DOHH2 (cell line): Measurements from ENCODE around the gene TARS3.

Source experiments
- H3F3A ChIP-seq: fragments of 200-600 bp; sonication (generic), shearing (Covaris generic); 2 replicates; pipeline ENCODE4 v1.6.0; 2016; ENCODE audit warnings: antibody characterized with exemption, mild to moderate bottlenecking; ENCODE audit not compliant: control insufficient read depth, insufficient read depth
- H3K27ac ChIP-seq: fragments of 200-600 bp; sonication (generic); 2 replicates; pipeline ENCODE4 v1.5.1; 2014; ENCODE audit warnings: low read depth, mild to moderate bottlenecking, low read length, moderate library complexity
- H3K27me3 ChIP-seq: fragments of 200-600 bp; sonication (generic); 2 replicates; pipeline ENCODE4 v1.6.1; 2014; ENCODE audit warnings: mild to moderate bottlenecking, low read length, mixed read lengths; ENCODE audit not compliant: control insufficient read depth
- H3K36me3 ChIP-seq: fragments of 200-600 bp; sonication (generic); 2 replicates; pipeline ENCODE4 v1.6.1; 2014; ENCODE audit warnings: mild to moderate bottlenecking, low read length, moderate library complexity, mixed read lengths; ENCODE audit not compliant: control insufficient read depth
- H3K4me1 ChIP-seq: fragments of 200-600 bp; sonication (generic); 2 replicates; pipeline ENCODE4 v1.6.1; 2014; ENCODE audit warnings: mild to moderate bottlenecking, low read length, mixed read lengths; ENCODE audit not compliant: control insufficient read depth
- H3K4me2 ChIP-seq: fragments of 200-600 bp; sonication (generic); 2 replicates; pipeline ENCODE4 v1.6.0; 2014; ENCODE audit warnings: mild to moderate bottlenecking, low read length, moderate library complexity
- H3K4me3 ChIP-seq: fragments of 200-600 bp; sonication (generic); 2 replicates; pipeline ENCODE4 v1.5.1; 2014; ENCODE audit warnings: mild to moderate bottlenecking, low read length, mixed read lengths
- H3K79me2 ChIP-seq: fragments of 200-600 bp; sonication (generic); 2 replicates; pipeline ENCODE4 v1.6.1; 2014; ENCODE audit warnings: mild to moderate bottlenecking, low read length, mixed read lengths; ENCODE audit not compliant: control insufficient read depth
- H3K9me2 ChIP-seq: fragments of 200-600 bp; sonication (generic); replicated peaks from 2 replicates; pipeline ENCODE4 v1.6.1; 2014; ENCODE audit warnings: mild to moderate bottlenecking, low read length, mixed read lengths; ENCODE audit not compliant: control insufficient read depth
- H3K9me3 ChIP-seq: fragments of 200-600 bp; sonication (generic); 2 replicates; pipeline ENCODE4 v1.6.1; 2014; ENCODE audit warnings: antibody characterized with exemption, low read length, mixed read lengths; ENCODE audit not compliant: control insufficient read depth, insufficient read depth
- H4K20me1 ChIP-seq: fragments of 200-600 bp; sonication (generic); 2 replicates; pipeline ENCODE4 v1.6.0; 2014; ENCODE audit warnings: low read depth, mild to moderate bottlenecking, antibody characterized with exemption, low read length, moderate library complexity; ENCODE audit not compliant: control insufficient read depth, insufficient read depth
- CTCF ChIP-seq: fragments of 200-600 bp; sonication (generic); IDR thresholded peaks from one replicate; pipeline ENCODE4 v1.5.1; 2014; ENCODE audit warnings: antibody characterized with exemption, mild to moderate bottlenecking, low read depth, low read length; ENCODE audit not compliant: poor library complexity, severe bottlenecking
- EZH2phosphoT487 ChIP-seq: fragments of 200-600 bp; sonication (generic); IDR thresholded peaks from 2 replicates; pipeline ENCODE4 v1.6.1; 2017; ENCODE audit warnings: borderline replicate concordance, mild to moderate bottlenecking, antibody characterized with exemption, low read length, moderate library complexity, mixed read lengths

Gene TARS3

GRCh38 chr15:101684877-101685276 is 39.4 kb downstream of the TARS3 start:
- no peak overlapping the region for H3K27ac ChIP-seq
- no peaks in the 10 kb centered on the region for H3K79me2 ChIP-seq
- no peaks in the 10 kb centered on the region for H3K4me1 ChIP-seq
- no peaks in the 10 kb centered on the region for H3K9me2 ChIP-seq
- TF ChIP-seq EZH2phosphoT487 = no peak
- TF ChIP-seq CTCF = no peak
- H3K27me3 ChIP-seq = no peaks in the 10 kb centered on the region
- no peak overlapping the region for H3K4me3 ChIP-seq
- no peaks in the 10 kb centered on the region for H3F3A ChIP-seq
- peaks cover 7% of the 10 kb centered on the region; the same call in 1 of the 2 replicates for H3K36me3 ChIP-seq
- H3K4me2 ChIP-seq = no peak overlapping the region
- no peaks in the 10 kb centered on the region for H3K9me3 ChIP-seq
- no peaks in the 10 kb centered on the region for H4K20me1 ChIP-seq

- Histone ChIP-seq H3K79me2 (no peaks in the 10 kb centered on the region), H3K4me1 (no peaks in the 10 kb centered on the region), H3K27me3 (no peaks in the 10 kb centered on the region), H3K9me2 (no peaks in the 10 kb centered on the region), H3K4me3 (no peak overlapping the region), H3F3A (no peaks in the 10 kb centered on the region), H3K9me3 (no peaks in the 10 kb centered on the region), H3K27ac (no peak overlapping the region), H4K20me1 (no peaks in the 10 kb centered on the region), H3K4me2 (no peak overlapping the region), H3K36me3 (peaks cover 7% of the 10 kb centered on the region; the same call in 1 of the 2 replicates)
- no peak for TF ChIP-seq EZH2phosphoT487
- TF ChIP-seq CTCF = no peak
Measured at GRCh38 chr15:101684384-101684783, 39.9 kb downstream of the TARS3 start.

GRCh38 chr15:101679806-101680205 is 44.5 kb downstream of the TARS3 start:
- H3K27me3 ChIP-seq = no peaks in the 10 kb centered on the region
- no peak overlapping the region for H3K27ac ChIP-seq
- H3F3A ChIP-seq = no peaks in the 10 kb centered on the region; the same call in 1 of the 2 replicates
- no peaks in the 10 kb centered on the region for H3K79me2 ChIP-seq
- H3K36me3 ChIP-seq = peaks cover 7% of the 10 kb centered on the region; the same call in 1 of the 2 replicates
- no peak overlapping the region for H3K4me3 ChIP-seq
- no peaks in the 10 kb centered on the region for H3K9me3 ChIP-seq
- no peak overlapping the region for H3K4me2 ChIP-seq
- H3K9me2 ChIP-seq = no peaks in the 10 kb centered on the region
- no peaks in the 10 kb centered on the region for H4K20me1 ChIP-seq
- peaks cover 16% of the 10 kb centered on the region for H3K4me1 ChIP-seq
- no peak for TF ChIP-seq CTCF
- TF ChIP-seq EZH2phosphoT487 = no peak
